K562 (cell line): ENCODE measurements around the gene SCAF11. TPM values are rescaled to one million over a fixed set of nuclear protein-coding genes. Genes with fewer than 3 reads are reported as not detected.

Experiments
- BRF2 ChIP-seq: IDR thresholded peaks from 3 replicates; pipeline ENCODE4 v1.6.1; 2011; ENCODE audit warnings: borderline replicate concordance, mild to moderate bottlenecking; ENCODE audit not compliant: insufficient read length, insufficient read depth
- CBX5 ChIP-seq: IDR thresholded peaks from 2 replicates; pipeline ENCODE4 v1.6.1; 2014; ENCODE audit warnings: low read depth, borderline replicate concordance
- E2F6 ChIP-seq, 2 experiments: IDR thresholded peaks; 2 replicates each; pipeline ENCODE4 v1.6.1; 2011; ENCODE audit warnings: borderline replicate concordance in 1 of 2, control low read depth in 1 of 2, low read depth in 1 of 2, low read length in 1 of 2, mild to moderate bottlenecking in 1 of 2, mixed read lengths in 1 of 2, moderate library complexity in 1 of 2; ENCODE audit not compliant: insufficient read depth in 1 of 2, insufficient read length in 1 of 2, poor library complexity in 1 of 2, severe bottlenecking in 1 of 2; ENCODE audit errors: extremely low read depth in 1 of 2
- FOXA1 ChIP-seq: fragments of 450-650 bp; IDR thresholded peaks from 2 replicates; pipeline ENCODE4 v1.6.1; 2016; ENCODE audit warnings: mild to moderate bottlenecking, borderline replicate concordance
- HCFC1 ChIP-seq: IDR thresholded peaks from 2 replicates; pipeline ENCODE4 v1.6.1; 2012; ENCODE audit warnings: low read depth, low read length, improper control_type of control experiment
- HDGF ChIP-seq: fragments of 450-650 bp; IDR thresholded peaks from 2 replicates; pipeline ENCODE4 v1.6.1; 2016
- IFI16 ChIP-seq: fragments of 250-450 bp; sonication (Bioruptor Pico); IDR thresholded peaks from 2 replicates; pipeline ENCODE4 v2.1.2; 2022; ENCODE audit warnings: mild to moderate bottlenecking, inconsistent platforms
- KLF6 ChIP-seq: fragments of 250-450 bp; sonication (Bioruptor Pico); IDR thresholded peaks from 2 replicates; pipeline ENCODE4 v1.4.0; 2020; ENCODE audit warnings: mild to moderate bottlenecking, moderate library complexity, borderline replicate concordance
- NR2F6 ChIP-seq: fragments of 450-650 bp; formaldehyde crosslinking; IDR thresholded peaks from 2 replicates; pipeline ENCODE4 v1.4.0; 2020; ENCODE audit warnings: mild to moderate bottlenecking
- PCBP1 ChIP-seq: fragments of 200-400 bp; formaldehyde crosslinking; IDR thresholded peaks from 2 replicates; pipeline ENCODE4 v1.6.1; 2018; ENCODE audit warnings: mild to moderate bottlenecking, low read depth, low read length; ENCODE audit not compliant: poor library complexity, severe bottlenecking
- PRDM10 ChIP-seq: fragments of 450-650 bp; IDR thresholded peaks from 2 replicates; pipeline ENCODE4 v1.6.1; 2018; ENCODE audit not compliant: partially characterized antibody
- SUPT5H ChIP-seq: fragments of 450-650 bp; IDR thresholded peaks from 2 replicates; pipeline ENCODE4 v1.6.1; 2016
- TOE1 ChIP-seq, 2 experiments: fragments of 450-650 bp in 1 of 2; sonication (generic) in 1 of 2; formaldehyde crosslinking in 1 of 2; IDR thresholded peaks; 2 replicates each; pipeline versions ENCODE4 v1.7.1 to v1.8.0; 2016 to 2022; ENCODE audit warnings: borderline replicate concordance in 2 of 2, mild to moderate bottlenecking in 2 of 2, antibody characterized with exemption in 1 of 2, inconsistent platforms in 1 of 2, low read depth in 1 of 2, missing genetic modification reagents in 1 of 2, moderate library complexity in 1 of 2
- XRCC4 ChIP-seq: IDR thresholded peaks from one replicate; pipeline ENCODE4 v1.6.1; 2011; ENCODE audit not compliant: insufficient read depth, insufficient read length; ENCODE audit errors: extremely low read depth
- ZNF212 ChIP-seq: fragments of 450-650 bp; formaldehyde crosslinking; IDR thresholded peaks from 2 replicates; pipeline ENCODE4 v1.4.0; 2020; ENCODE audit warnings: mild to moderate bottlenecking
- ZNF398 ChIP-seq: fragments of 250-450 bp; sonication (Bioruptor Pico); IDR thresholded peaks from 2 replicates; pipeline ENCODE4 v1.8.0; 2021; ENCODE audit warnings: moderate library complexity, mild to moderate bottlenecking, inconsistent platforms
- ZNF436 ChIP-seq: fragments of 250-450, 450-650 bp; sonication (Bioruptor Pico); formaldehyde crosslinking; IDR thresholded peaks from 2 replicates; pipeline ENCODE4 v1.7.0; 2020; ENCODE audit warnings: mild to moderate bottlenecking
- ZNF507 ChIP-seq: conservative IDR thresholded peaks from 2 replicates; pipeline ENCODE4 v1.6.1; 2017; ENCODE audit warnings: missing genetic modification characterization, missing compliant biosample characterization
- ZNF785 ChIP-seq: fragments of 250-450 bp; sonication (Bioruptor Pico); IDR thresholded peaks from 2 replicates; pipeline ENCODE4 v1.4.0; 2020; ENCODE audit warnings: mild to moderate bottlenecking
- polyA plus RNA-seq, 8 experiments: library from polyadenylated mRNA; depleted of rRNA in 4 of 8; stranded (reverse) in 5 of 8; unstranded in 3 of 8; fragments of >200 nt; fragmentation: Nextera tagmentation in 2 of 8; fragmentation: Illumina TruSeq in 1 of 8; extraction: Ambion mirVana in 2 of 8; extraction: Trizol in 1 of 8; gene quantifications; 2 replicates each; pipeline versions ENCODE4 v1.2.1 to v1.2.3, GENCODE V29; 2011 to 2014; ENCODE audit warnings: inconsistent platforms in 1 of 8, missing spikeins in 1 of 8
- total RNA-seq, 7 experiments: library from RNA; depleted of rRNA in 6 of 7; stranded (reverse); fragments of >200 nt in 6 of 7; fragmentation: Illumina TruSeq in 2 of 7; extraction: Trizol in 2 of 7; gene quantifications; 2 replicates each; pipeline versions ENCODE4 v1.2.1 to v1.2.3, GENCODE V29; 2011 to 2021; ENCODE audit warnings: low replicate concordance in 1 of 7

SCAF11 gene
- total and polyA plus RNA-seq, 9 of the 15 experiments (the other 6 are each of a cell fraction or from before 2014, with no cell fraction given), result 30.4 to 119 (median 80.0) TPM

GRCh38 chr12:45991284-45992249 is 1.2 kb upstream of the SCAF11 start (continued):
- TF ChIP-seq PRDM10 (peak; percentile 8), IFI16 (no peak), E2F6 (IDR thresholded peaks at IDR 0.05; ENCODE audit: borderline replicate concordance in 1 of 2, extremely low read depth in 1 of 2, insufficient read depth in 1 of 2, insufficient read length in 1 of 2, low read depth in 1 of 2, low read length in 1 of 2, poor library complexity in 1 of 2, severe bottlenecking in 1 of 2) (peak; percentile 84 to 90), BRF2 (no peak), SUPT5H (peak; percentile 95), XRCC4 (no peak), HDGF (peak; percentile 63; the same call in 1 of the 2 replicates), ZNF785 (CRISPR knock-in tag) (no peak), NR2F6 (CRISPR knock-in tag) (no peak), KLF6 (no peak), ZNF212 (CRISPR knock-in tag) (no peak), HCFC1 (no peak), TOE1 (IDR thresholded peaks at IDR 0.05; ENCODE audit: borderline replicate concordance) (peak; percentile 78), TOE1 (CRISPR knock-in tag; IDR thresholded peaks at IDR 0.05; ENCODE audit: borderline replicate concordance, low read depth) (no peak; the same call in 1 of the 2 replicates), FOXA1 (no peak), ZNF436 (CRISPR knock-in tag) (no peak), PCBP1 (no peak), ZNF398 (no peak), ZNF507 (tag) (no peak), CBX5 (0 out of 2 replicates have a peak, but pooled peaks have one; percentile 5)
